SU-DHL-6 (cell line): Measurements from ENCODE around the gene FGB.

Experiments
- H2AFZ ChIP-seq: fragments of 200-600 bp; sonication (generic); 2 replicates; pipeline ENCODE4 v1.6.1; 2014; ENCODE audit warnings: low read depth, mild to moderate bottlenecking, moderate library complexity, mixed read lengths, antibody characterized with exemption, low read length; ENCODE audit not compliant: severe bottlenecking
- H3F3A ChIP-seq: fragments of 200-600 bp; shearing (Covaris generic); 2 replicates; pipeline ENCODE4 v1.6.0; 2016; ENCODE audit warnings: antibody characterized with exemption, mild to moderate bottlenecking; ENCODE audit not compliant: insufficient read depth
- H3K27ac ChIP-seq: fragments of 200-600 bp; sonication (generic); 2 replicates; pipeline ENCODE4 v1.5.1; 2016; ENCODE audit warnings: low read depth, mild to moderate bottlenecking, low read length, moderate library complexity, mixed read lengths
- H3K27me3 ChIP-seq: fragments of 200-600 bp; sonication (generic), shearing (Covaris generic); 2 replicates; pipeline ENCODE4 v1.6.0; 2014; ENCODE audit warnings: mild to moderate bottlenecking, low read length
- H3K36me3 ChIP-seq: fragments of 200-600 bp; sonication (generic); 2 replicates; pipeline ENCODE4 v1.6.1; 2014; ENCODE audit warnings: mild to moderate bottlenecking, low read length, mixed read lengths
- H3K4me2 ChIP-seq: fragments of 300-600, 200-600 bp; shearing (Covaris generic), sonication (generic); 2 replicates; pipeline ENCODE4 v1.6.0; 2014; ENCODE audit warnings: low read length, low read depth, mild to moderate bottlenecking; ENCODE audit not compliant: poor library complexity, severe bottlenecking
- H3K4me3 ChIP-seq: fragments of 200-600 bp; sonication (generic); 2 replicates; pipeline ENCODE4 v1.5.1; 2014; ENCODE audit warnings: antibody characterized with exemption, low read length, mild to moderate bottlenecking, mixed read lengths; ENCODE audit not compliant: insufficient read depth, poor library complexity, severe bottlenecking
- H3K79me2 ChIP-seq: fragments of 200-600 bp; sonication (generic); 2 replicates; pipeline ENCODE4 v1.6.1; 2014; ENCODE audit warnings: mild to moderate bottlenecking, low read length, moderate library complexity; ENCODE audit not compliant: insufficient read depth
- H3K9ac ChIP-seq: fragments of 200-600 bp; sonication (generic); 2 replicates; pipeline ENCODE4 v1.7.0; 2014; ENCODE audit warnings: mild to moderate bottlenecking, low read length
- H3K9me2 ChIP-seq: fragments of 200-600 bp; sonication (generic); replicated peaks from 2 replicates; pipeline ENCODE4 v1.6.1; 2014; ENCODE audit warnings: low read length; ENCODE audit not compliant: insufficient read depth
- H3K9me3 ChIP-seq: fragments of 200-600 bp; sonication (generic); 2 replicates; pipeline ENCODE4 v1.6.1; 2014; ENCODE audit warnings: low read length, mixed read lengths; ENCODE audit not compliant: insufficient read depth
- H4K20me1 ChIP-seq: fragments of 200-600 bp; sonication (generic); 2 replicates; pipeline ENCODE4 v1.6.1; 2014; ENCODE audit warnings: low read depth, mild to moderate bottlenecking, antibody characterized with exemption, low read length, moderate library complexity, mixed read lengths
- CTCF ChIP-seq: fragments of 200-600 bp; sonication (generic); IDR thresholded peaks from one replicate; pipeline ENCODE4 v1.5.1; 2017; ENCODE audit warnings: antibody characterized with exemption, mild to moderate bottlenecking, low read length, moderate library complexity; ENCODE audit not compliant: insufficient read depth, poor library complexity, severe bottlenecking
- EZH2phosphoT487 ChIP-seq: fragments of 200-600 bp; sonication (generic), shearing (Covaris generic); conservative IDR thresholded peaks from 2 replicates; pipeline ENCODE4 v1.6.1; 2018; ENCODE audit warnings: mild to moderate bottlenecking, antibody characterized with exemption, low read length, moderate library complexity, mixed read lengths

FGB gene

DNA sequence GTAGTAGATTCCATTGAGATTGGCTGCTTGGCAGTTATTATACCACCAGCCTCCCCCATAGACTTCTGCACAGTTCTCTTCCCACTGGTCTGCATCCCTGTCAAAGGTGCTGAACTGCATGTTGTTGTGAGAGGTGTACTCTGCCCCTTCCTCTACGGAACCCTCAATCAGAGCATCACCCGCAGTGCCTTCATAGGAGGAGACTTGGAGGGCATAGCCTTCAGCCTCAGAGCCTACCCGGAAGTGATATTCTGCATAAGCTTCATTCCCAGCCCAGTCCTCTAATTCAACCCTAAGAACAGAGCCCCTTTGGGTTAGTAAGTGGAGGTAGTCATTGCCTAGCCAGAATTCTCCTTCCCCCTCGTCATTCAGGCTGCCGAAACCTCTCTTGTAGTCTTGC lies 21.4 kb downstream of the FGB start:
- TF ChIP-seq EZH2phosphoT487 (no peak), CTCF (no peak)
- H3K4me2 ChIP-seq = no peak overlapping the region
- no peaks in the 10 kb centered on the region for H3F3A ChIP-seq
- H3K79me2 ChIP-seq = no peaks in the 10 kb centered on the region
- no peak overlapping the region for H3K4me3 ChIP-seq
- no peaks in the 10 kb centered on the region for H3K36me3 ChIP-seq
- no peak overlapping the region for H3K9ac ChIP-seq
- no peaks in the 10 kb centered on the region for H3K9me2 ChIP-seq
- H3K27me3 ChIP-seq = no peaks in the 10 kb centered on the region
- H4K20me1 ChIP-seq = no peaks in the 10 kb centered on the region
- H2AFZ ChIP-seq = no peak overlapping the region
- H3K27ac ChIP-seq = no peak overlapping the region
- no peaks in the 10 kb centered on the region for H3K9me3 ChIP-seq

DNA sequence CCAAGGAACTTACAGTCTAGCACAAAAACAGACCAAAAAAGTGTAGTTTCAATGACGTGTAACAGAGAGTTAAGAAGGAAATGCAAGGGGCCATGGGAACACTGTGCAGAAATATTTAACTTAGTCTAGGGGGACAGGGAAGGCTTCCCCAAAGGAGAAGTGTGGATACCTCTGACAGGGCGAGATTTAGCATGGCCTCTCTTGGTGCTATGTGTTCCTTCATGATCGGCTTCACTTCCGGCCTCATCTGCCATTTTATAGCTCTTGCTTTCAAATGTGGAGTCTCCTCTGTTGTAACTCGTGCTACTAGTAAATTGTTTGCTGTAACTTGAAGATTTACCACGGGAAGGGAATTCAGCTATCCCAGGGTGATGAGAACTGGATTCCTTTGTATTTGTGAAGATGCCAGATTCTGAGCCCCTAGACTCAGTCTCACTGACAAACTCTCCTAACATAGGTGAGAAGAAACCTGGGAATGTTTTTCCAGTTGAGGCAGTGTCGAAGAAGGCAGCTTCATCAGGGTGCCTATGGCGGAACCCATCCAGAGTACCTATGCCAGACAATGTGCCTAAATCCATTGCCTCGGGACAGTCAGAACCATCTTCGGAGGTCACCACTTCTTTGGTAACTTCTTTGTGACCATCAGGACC lies 22.7 kb downstream of the FGB start:
- no peak overlapping the region for H3K4me2 ChIP-seq
- no peak for TF ChIP-seq EZH2phosphoT487
- TF ChIP-seq CTCF = no peak
- no peaks in the 10 kb centered on the region for H3K27me3 ChIP-seq
- H3K9me3 ChIP-seq = no peaks in the 10 kb centered on the region
- no peaks in the 10 kb centered on the region for H4K20me1 ChIP-seq
- no peak overlapping the region for H3K27ac ChIP-seq
- H3K36me3 ChIP-seq = no peaks in the 10 kb centered on the region
- H3K9me2 ChIP-seq = no peaks in the 10 kb centered on the region
- no peaks in the 10 kb centered on the region for H3F3A ChIP-seq
- H3K79me2 ChIP-seq = no peaks in the 10 kb centered on the region
- H2AFZ ChIP-seq = no peak overlapping the region
- H3K9ac ChIP-seq = no peak overlapping the region
- no peak overlapping the region for H3K4me3 ChIP-seq

DNA sequence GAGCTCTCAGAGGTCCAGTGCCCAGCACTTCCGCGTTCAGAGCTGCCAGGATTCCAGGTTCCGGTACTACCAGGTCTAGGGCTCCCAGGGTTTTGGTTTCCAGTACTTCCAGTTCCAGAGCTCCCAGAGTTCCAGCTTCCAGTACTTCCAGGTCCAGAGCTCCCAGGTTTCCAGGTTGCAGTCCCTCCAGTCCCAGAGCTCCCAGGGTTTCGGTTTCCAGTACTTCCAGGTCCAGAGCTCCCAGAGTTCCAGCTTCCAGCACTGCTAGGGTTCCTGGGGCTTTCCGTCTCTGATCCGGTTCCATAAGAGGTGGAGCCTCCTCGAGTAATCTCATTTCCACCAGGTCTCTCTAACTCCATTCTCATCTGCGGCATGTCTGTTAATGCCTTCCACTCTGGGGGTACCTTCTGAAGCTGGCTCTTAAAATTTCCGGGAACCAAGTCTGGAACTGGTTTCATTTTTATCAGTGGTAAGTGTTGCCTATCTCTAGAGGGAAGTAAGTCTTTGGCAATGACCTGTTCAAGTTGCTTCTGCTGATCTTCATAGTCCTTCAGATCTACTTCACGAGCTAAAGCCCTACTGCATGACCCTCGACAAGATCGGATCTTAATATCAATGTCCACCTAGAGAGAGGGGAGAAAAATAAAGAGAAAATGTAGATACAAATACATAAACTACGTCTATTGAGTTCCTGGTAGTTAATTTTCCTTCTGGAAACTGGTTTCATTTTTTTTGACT lies 23.7 kb downstream of the FGB start:
- H3K27ac ChIP-seq = no peak overlapping the region
- H3K27me3 ChIP-seq = no peaks in the 10 kb centered on the region
- H3F3A ChIP-seq = no peaks in the 10 kb centered on the region
- H4K20me1 ChIP-seq = no peaks in the 10 kb centered on the region
- H3K79me2 ChIP-seq = no peaks in the 10 kb centered on the region
- no peak overlapping the region for H3K9ac ChIP-seq
- H2AFZ ChIP-seq = no peak overlapping the region
- TF ChIP-seq EZH2phosphoT487 (no peak), CTCF (no peak)
- H3K36me3 ChIP-seq = no peaks in the 10 kb centered on the region
- H3K4me3 ChIP-seq = no peak overlapping the region
- H3K9me2 ChIP-seq = no peaks in the 10 kb centered on the region
- H3K4me2 ChIP-seq = no peak overlapping the region
- no peaks in the 10 kb centered on the region for H3K9me3 ChIP-seq
